ENCODE data around the gene BICDL2.

Gene BICDL2

GRCh38 chr16:3023415-3023668, 13.4 kb downstream of the BICDL2 start:
- FAIRE-seq = no peak

- no peak for FAIRE-seq
Measured at GRCh38 chr16:3022684-3023414, 13.9 kb downstream of the BICDL2 start.

GRCh38 chr16:3022208-3022683, 14.5 kb downstream of the BICDL2 start:
- FAIRE-seq = peak; percentile 79

GRCh38 chr16:3021449-3022207, 15.1 kb downstream of the BICDL2 start:
- FAIRE-seq = no peak

- no peak for FAIRE-seq
Measured at GRCh38 chr16:3020604-3021448, 15.9 kb downstream of the BICDL2 start.

- FAIRE-seq = no peak
Measured at GRCh38 chr16:3020247-3020603, 16.5 kb downstream of the BICDL2 start, which contains the start of gene TNFRSF12A. TNFRSF12A (plus strand) TSS chr16:3020368; CDS start chr16:3020398, 30 bp downstream.

- no peak for FAIRE-seq
Measured at GRCh38 chr16:3019594-3020246, 17.0 kb downstream of the BICDL2 start.

GRCh38 chr16:3017794-3018506, 18.8 kb downstream of the BICDL2 start, which contains the start of gene CLDN6:
CLDN6 (minus strand) TSS chr16:3018183; CDS start chr16:3016021, 2,162 bp downstream.
- FAIRE-seq = no peak

- no peak for FAIRE-seq
Measured at GRCh38 chr16:3017344-3017743, 19.4 kb downstream of the BICDL2 start.

- FAIRE-seq = no peak
Measured at GRCh38 chr16:3015865-3016521, 20.8 kb downstream of the BICDL2 start.

GRCh38 chr16:3014971-3015370, 21.8 kb downstream of the BICDL2 start:
- no peak for FAIRE-seq

GRCh38 chr16:3013998-3014690, 22.6 kb downstream of the BICDL2 start:
- no peak for FAIRE-seq

GRCh38 chr16:3013491-3013951, 23.2 kb downstream of the BICDL2 start:
- FAIRE-seq = no peak

- no peak for FAIRE-seq
Measured at GRCh38 chr16:3012828-3013420, 23.8 kb downstream of the BICDL2 start, which contains the start of gene CLDN9. CLDN9 (plus strand) TSS chr16:3012923; CDS start chr16:3013363, 440 bp downstream.

- FAIRE-seq = no peak
Measured at GRCh38 chr16:3012246-3012645, 24.5 kb downstream of the BICDL2 start.

- no peak for FAIRE-seq
Measured at GRCh38 chr16:3010510-3010909, 26.2 kb downstream of the BICDL2 start.

GRCh38 chr16:3009568-3010390, 27.0 kb downstream of the BICDL2 start:
- no peak for FAIRE-seq

- no peak for FAIRE-seq
Measured at GRCh38 chr16:3008690-3009037, 28.1 kb downstream of the BICDL2 start.

- FAIRE-seq = no peak
Measured at GRCh38 chr16:3007957-3008689, 28.6 kb downstream of the BICDL2 start.
